HG03558 (cell line): ENCODE measurements around the gene NLGN1.

Source experiments
- ATAC-seq: cut with Tn5 transposase; IDR thresholded peaks from one replicate; pipeline ENCODE4 v1.9.1; 2021; ENCODE audit warnings: moderate number of reproducible peaks; ENCODE audit not compliant: unreplicated experiment; ENCODE audit errors: extremely low read depth

NLGN1 gene

DNA sequence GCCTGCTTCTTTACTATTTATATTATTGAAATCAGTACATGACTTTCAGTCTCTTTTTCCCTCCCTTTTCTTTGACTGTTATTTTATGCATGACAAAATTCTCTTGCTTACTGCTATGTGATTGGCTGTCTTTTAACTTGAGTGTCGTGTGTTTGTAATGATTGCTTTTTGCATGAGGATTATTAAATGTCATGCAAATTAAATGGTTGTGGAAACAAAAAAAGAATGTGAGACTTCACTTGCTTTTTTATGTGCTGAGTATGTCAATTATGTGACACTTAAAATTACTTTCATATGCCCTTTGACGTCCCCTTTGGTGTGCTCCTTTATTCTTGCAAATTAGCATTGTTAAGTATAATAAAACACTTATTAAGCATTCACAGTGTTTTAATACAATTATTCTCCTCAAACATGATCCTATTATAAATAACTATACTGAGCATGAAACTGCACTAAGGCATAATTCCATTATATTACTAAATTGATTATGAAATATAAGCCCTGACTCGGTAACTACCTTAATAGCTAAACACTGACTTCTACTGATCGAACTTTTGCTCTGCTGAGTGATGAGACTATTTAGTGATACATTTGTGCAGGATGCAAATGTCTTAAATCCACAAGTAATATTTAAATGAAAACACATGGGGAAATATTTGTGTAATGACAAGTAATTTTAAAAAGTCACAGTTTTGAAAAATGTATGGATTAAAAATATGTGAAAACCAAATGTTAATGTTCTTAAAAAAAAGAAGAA, 401.7 kb downstream of the NLGN1 start:
- no peak for ATAC-seq

DNA sequence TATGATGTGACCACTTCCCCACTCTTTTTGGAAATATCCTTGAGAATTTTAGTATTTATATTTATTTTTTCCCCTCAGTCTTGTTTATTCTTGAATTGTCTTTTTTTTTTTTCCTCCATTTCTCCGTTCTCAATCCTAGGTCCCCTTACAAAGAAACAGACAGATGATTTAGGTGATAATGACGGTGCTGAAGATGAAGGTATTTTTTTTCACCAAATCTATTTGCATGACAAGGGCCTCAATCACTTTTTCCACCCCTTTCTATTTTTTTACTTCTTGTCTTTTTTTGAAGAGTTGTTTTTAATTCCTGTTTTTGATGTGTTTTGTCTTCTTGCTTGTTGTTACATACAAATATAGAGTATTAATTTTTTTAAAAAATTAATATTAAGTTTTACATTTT, 402.6 kb downstream of the NLGN1 start:
- ATAC-seq: no peak

DNA sequence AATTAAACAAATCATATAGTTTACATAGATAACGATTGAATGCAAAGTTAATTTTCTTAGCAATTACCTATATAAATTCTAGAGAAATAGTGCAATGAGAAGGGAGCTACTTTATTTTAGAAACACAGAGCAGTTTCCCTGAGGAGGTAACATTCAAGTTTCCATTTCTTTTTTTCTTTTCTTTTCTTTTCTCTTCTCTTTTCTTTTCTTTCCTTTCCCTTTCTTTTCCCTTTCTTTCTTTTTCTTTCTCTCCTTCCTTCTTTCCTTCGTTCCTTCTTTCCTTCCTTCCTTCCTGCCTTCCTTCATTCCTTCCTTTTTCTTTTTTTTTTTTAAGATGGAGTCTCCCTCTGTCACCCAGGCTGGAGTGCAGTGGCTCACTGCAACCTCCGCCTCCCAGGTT, 417.3 kb downstream of the NLGN1 start:
- ATAC-seq: no peak

DNA sequence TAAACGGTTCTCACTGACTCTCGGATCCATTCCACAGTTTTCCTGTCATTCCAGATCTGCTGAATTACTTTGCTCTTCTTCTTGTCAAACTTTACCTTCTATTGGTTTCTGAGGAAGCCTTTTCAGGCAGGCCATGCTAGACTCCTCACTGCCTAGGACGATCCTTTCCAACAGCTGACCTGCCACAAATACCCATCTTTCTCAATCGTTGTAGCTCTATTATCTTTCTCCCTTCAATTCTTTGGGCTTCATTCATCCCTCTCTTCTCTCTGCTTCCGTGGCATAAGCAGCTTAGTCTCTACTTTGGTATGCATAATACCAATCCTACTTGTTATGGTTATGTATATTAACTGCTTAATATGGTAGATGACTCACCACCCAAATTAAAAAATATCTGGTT, 421.8 kb downstream of the NLGN1 start:
- ATAC-seq: no peak

DNA sequence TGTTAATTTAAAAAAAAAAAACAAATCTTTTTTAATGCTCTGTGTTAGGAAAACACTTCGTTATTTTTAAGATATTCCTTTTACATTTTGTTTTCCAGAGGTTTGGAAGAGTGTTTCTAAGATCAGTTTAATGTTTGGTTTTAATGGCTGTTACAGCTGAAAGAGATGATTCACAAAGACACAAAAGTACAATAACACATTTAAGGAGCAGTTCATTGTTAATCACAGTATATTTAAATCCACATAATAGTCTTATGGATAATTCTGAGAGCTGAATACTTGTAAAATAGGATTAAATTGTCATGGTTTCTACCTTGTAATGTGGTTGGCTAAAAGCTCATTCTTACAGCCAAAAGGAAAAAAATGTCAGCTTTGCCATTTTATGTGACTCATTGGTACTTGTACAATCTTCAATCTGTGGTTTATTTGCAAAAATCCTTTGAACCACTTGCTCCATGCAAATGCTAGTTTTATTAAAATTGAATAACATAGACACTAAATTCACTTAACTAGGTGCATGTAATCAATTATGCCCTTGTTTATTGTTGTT, 426.4 kb downstream of the NLGN1 start:
- no peak for ATAC-seq

DNA sequence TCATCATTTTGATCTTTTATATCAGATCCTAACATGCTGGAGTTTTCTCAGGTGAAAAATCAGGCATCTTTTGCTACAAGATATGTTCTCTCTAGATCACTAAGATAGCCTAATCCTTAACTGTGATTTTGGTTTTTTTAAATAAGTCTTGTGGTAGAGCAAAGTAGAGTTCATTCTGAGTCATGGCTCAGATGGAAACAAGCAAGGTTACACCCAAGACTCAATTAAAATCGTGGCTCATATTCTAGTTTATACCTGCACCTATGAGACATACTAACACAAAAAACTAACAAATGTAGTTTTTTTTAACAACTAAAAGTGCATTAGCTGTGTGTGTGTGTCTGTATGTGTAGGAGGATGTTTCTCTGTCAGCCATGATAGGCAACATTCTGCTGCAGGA, 428.2 kb downstream of the NLGN1 start:
- ATAC-seq: no peak

DNA sequence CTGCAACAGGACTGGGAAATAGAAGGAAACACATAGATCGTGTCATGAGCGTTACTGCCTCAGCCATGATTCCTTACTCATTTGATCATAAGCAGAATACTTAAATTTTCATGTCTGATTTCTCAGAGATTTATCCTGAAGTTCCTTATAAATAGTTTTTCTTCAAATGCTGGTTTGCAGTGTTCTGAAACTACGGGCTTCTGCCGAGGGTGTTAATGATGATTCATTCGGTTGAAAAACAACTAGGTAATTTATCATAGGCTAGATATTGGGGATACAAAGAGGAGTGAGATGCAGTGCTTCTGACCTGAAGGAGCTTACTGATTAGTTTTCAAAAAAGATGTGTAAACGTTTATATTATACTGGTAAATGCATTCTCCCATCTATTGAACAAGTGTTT, 428.9 kb downstream of the NLGN1 start:
- no peak for ATAC-seq

DNA sequence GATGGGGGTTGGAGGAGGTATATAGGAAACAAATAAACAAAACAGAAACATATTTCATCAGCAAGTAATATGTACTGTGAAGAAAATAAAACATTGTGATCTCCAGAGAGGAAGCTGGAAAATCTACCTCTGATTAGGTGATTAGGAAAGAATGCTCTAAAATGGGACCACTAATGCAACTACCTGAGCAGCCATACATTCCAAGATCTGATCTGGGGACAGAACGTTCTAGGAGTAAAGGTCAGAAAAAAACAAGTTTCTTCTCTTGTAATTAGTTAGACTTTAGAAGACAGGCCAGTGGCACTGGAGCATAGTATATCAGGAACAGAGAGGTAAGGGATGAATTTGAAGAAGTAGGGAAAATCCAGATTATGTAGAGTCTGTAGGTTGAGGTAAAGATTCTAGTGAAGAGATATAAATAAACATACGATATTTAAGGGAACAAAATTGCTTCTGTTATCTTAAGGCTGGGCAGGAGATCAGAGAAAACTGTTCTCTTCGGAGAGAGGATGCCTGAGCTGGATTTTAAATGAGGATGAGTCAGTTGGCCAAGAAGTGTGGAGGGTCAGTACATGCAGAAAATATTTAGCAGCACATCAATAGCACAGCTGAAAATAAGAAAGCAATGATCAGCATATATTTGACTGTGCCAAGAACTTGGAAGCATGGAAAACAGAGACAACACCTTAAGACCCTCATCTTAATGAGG, 429.5 kb downstream of the NLGN1 start:
- ATAC-seq: no peak

DNA sequence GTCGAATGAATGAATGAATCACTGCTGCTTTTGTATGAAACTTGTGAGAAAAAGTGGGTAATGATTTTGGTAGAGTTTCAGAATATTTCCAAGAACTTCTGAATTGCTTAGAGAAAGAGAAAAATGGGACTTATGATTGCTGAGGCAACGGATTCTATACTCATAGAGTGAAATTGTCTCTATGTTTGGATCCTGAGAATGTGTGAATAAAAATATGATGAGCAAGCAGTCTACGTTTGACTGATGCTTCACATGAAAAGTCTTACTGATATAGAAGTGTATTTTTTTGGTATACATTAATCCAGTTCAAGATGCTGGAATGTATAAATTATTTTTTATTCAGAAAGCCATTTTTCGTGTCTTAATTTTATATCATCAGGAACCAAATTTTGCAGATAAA, 441.1 kb downstream of the NLGN1 start:
- ATAC-seq: no peak

DNA sequence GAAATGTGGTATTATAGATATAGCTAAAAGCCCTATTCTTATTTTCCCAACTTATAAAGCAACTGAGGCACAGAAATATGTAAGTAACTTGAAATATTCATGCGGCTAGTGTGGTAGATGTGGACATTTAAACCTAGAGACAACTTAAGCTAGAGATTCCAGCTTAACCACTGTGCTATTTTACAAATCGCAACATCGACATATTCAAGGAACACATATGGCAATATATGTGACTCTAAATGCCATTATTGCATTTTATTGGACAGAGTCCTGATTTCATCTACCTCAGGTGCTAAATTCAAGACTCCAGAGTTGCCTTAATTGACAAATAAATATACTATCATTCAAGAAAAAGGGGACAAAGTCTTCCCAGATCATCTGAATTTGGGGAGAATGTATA, 442.3 kb downstream of the NLGN1 start:
- no peak for ATAC-seq

DNA sequence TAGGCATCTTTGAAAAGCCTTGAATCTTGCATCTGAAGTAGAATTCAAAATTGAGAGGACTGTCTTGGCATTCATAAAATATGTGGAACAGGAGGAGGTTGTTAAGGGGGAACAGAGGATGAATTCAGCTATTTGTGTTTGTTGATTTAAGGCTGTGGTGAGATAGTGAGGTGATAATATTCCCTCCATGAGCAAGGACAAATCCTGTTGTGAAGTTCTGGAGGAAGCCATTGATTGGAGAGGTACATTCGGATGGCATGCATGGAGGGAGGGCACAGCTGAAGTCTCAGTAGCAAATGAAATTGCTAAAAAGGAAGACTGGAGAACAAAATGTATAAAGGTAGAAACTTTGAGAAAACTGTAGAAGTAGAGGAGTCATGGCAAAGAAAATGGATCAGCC, 443.8 kb downstream of the NLGN1 start:
- ATAC-seq: no peak

DNA sequence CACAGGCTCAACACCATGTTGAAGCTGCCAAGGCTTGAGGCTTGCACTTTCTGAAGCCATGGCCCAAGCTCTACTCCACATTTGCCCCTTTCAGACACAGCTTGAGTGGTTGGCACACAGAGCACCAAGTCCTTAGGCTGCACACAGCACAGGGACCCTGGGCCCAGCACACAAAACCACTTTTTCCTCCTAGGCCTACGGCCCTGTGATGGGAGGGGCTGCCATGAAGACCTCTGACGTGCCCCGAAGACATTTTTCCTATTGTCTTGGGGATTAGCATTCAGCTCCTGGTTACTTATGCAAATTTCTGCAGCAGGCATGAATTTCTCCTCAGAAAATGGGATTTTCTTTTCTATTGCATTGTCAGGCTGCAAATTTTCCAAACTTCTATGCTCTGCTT, 445.5 kb downstream of the NLGN1 start:
- no peak for ATAC-seq

DNA sequence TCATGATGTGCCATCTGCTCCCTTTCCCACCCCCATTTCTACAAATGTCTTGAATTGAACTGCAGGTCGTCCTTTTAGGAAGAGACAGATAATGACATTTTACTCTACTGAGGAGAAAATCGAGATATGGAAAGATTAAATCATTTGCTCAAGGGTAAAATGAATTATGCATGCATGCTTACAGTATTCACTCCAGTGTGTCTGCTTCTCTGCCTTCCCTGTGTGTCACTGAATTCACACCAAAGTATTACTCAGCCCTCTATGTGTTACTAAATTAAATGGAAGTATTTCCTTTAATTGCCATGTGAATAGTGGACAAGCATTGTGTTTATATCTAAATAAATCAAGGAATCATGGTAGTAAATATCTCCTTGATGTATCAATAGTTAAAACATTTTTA, 449.0 kb downstream of the NLGN1 start:
- no peak for ATAC-seq

DNA sequence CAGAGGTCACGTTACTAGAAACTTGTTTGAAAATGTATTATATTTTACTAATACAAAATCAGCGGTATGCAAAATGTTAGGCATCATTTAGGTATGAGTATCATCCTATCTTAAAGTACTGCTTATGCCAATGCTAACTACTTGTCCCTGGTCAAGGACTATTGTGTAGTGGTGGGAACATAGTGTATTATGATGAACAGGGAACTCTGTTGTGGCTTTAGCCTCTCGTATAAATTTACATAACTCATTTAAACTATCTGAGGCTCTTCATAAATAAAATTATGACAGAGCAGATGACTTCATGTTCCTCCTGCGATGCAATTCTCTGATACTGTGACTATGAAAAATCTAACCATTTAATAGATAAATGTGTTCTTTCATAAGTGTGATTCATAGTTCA, 451.9 kb downstream of the NLGN1 start:
- no peak for ATAC-seq

DNA sequence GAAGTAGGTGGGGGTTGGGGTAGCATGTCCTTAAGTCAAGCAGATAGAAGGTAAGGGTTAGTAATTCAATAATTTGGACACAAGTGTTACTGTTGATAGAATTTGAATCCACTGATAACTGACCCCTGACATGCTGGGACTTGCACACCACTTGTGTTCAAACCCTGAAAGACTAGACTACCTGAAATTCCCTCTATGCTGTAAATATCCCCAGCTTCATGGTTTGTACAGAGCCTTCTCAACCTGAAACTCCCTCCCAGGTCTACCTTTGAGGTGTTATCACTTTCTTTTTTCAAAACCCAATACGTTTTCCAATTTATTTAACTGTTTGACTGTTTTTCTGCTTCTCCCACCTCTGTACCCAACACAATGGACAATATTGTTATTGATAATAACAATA, 459.6 kb downstream of the NLGN1 start:
- ATAC-seq: no peak

DNA sequence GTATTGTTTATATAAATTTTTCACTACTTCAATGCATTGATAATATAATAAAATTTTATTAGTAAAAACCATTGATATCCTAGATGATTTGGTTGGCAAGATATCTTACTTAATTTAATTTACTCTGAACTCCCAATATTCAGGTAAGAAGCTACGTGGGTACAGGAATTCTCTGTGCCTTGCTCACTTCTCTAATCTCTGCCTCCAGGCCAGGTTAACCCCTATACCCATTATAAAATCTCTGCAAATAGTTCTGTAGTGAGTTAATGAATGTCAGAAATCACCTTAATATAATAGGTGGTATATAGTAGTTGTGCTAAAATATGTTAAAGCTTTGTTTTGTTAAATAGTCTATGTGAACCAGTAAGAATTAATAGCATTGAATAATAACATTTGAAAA, 465.2 kb downstream of the NLGN1 start:
- ATAC-seq: no peak

DNA sequence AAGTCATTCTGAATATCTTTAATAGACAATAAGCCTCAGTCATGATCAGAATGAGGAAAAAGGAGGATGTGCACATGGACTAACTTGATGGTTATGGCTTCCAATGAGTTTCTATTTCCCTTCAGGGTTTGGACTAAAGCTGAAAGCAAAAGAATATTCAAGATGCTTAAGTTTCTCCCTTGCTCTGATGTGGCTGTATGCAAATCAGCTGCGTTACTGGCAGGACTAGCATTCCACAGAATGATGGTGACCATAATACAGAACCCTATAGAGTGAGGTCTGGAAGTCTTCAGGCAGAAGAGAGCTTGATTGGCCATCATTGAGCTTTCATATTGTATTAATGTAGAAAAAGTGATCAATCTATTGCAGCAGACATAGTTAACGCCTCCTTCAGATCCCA, 466.0 kb downstream of the NLGN1 start:
- no peak for ATAC-seq

DNA sequence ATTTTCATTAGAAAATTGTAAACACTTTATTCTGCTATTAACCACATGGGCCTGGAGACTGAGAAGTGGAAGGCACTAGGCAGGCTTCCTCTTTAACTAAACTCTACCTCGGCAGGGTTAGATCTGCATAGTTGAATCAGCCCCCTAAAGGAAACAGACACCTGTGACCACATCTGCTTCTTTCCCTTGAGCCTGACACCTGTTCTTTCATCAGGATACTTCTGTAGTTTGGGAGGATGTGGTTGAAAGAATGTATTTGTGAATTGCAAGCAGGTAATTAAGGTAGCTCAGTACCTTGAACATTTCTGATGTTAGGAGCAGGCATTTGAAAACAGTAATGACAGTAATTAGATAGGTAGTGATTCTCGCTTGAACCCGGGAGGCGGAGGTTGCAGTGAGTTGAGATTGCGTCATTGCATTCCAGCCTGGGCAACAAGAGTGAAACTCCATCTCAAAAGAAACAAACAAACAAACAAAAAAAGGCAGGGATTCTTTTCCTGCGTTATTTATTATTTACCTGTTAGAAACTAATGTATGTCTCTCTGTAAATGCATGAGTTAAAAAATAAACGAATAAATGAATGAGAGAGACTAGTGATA, 468.5 kb downstream of the NLGN1 start:
- no peak for ATAC-seq

DNA sequence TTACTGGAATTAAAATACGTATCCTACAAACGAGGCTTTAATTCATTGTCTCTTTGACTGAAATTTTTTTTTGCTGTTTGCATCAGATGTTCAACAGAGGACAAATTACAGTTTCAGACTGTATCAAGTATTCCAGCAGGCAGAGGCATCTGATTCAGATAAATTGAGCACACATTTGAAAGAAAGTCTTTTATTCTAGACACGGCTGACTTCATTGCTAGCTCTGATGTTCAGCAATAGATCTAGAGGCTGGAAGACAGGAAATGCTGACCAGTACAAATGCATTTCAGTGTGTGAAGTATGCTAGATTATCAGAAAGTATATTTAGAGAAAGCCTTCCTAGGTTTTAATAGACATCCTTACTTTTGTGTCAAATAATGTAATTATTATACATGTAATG, 472.2 kb downstream of the NLGN1 start:
- no peak for ATAC-seq

DNA sequence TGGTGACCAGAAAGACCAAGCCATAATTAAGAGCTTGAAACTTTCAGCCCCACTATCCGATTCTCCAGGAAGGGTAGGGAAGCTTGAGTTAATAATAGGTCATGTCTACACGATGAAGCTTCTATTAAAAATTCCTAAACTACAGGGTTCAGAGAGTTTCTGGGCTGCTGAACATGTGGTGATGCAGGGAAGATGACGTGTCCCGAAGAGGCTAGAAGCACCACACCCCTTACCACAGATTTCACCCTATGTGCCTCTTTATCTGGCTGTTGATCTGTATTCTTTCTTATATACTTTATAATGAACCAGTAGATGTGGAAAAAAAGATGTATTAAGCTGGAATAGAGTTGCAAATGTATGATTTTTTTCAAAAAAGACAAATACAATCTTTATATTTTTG, 473.4 kb downstream of the NLGN1 start:
- ATAC-seq: no peak

DNA sequence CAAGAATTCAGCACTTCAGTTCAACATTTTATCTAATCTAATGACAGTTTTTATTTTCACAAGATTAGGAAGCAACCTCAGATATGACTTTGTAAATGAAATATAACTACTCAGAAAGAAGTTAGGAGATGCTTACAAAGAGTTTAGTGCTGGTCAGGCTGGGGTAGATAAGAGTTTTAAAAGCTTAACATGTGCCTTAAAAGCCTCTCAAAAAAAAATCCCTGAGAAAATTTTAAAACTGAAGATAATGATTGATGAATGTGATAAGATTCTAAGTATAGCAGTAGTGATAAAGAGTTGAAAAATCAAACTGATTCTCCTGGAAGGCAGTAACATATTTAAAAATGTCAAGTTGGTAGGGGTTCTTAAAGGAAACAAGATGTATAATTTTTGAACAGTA, 478.2 kb downstream of the NLGN1 start:
- ATAC-seq: no peak
